ENCODE results near the gene UTF1. TPM values are rescaled to one million over a fixed set of nuclear protein-coding genes. Genes with fewer than 3 reads are reported as not detected.

The UTF1 gene
- total RNA-seq, 1 donor from 2014 or later, result not detected

DNA sequence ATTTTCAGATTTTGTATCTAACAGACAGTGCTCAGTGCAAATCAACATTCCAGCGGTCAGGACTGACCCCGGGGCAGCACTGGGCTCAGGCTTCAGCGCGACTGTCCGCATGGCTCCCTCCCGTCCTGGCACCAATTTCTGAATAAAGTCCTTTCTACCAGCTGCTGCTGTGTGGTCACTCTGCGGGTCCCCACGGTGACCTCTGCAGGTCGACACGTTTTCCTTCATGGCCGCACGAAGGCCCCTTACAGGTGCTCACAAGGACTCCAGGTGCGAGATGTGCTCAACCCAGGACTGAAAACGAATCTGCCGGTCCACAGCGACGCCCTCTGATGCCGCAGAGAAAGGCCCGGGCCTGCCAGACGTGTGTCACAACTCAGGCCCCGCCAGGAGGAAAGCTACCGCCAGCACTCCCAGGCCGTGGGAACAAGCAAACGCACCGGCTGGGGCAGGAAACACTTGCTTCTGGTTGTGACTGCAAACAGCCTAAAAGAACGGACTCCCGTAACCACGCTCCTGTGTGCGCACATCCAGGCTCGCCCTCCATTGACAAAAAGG lies 3.7 kb upstream of the UTF1 start:
- Histone ChIP-seq H3K9me3 (replicated peaks) (no peaks in the 10 kb centered on the region), H3K4me3 (no peak overlapping the region), H3K27ac (replicated peaks) (no peak overlapping the region), H3K4me1 (peaks cover 11% of the 10 kb centered on the region), H3K36me3 (no peaks in the 10 kb centered on the region), H3K27me3 (ENCODE audit: low read depth) (peaks cover 81% of the 10 kb centered on the region)
- intact Hi-C loops (cut with micrococcal nuclease), result no loop called here
- no peak for DNase-seq
- TF ChIP-seq, protein P1, sequence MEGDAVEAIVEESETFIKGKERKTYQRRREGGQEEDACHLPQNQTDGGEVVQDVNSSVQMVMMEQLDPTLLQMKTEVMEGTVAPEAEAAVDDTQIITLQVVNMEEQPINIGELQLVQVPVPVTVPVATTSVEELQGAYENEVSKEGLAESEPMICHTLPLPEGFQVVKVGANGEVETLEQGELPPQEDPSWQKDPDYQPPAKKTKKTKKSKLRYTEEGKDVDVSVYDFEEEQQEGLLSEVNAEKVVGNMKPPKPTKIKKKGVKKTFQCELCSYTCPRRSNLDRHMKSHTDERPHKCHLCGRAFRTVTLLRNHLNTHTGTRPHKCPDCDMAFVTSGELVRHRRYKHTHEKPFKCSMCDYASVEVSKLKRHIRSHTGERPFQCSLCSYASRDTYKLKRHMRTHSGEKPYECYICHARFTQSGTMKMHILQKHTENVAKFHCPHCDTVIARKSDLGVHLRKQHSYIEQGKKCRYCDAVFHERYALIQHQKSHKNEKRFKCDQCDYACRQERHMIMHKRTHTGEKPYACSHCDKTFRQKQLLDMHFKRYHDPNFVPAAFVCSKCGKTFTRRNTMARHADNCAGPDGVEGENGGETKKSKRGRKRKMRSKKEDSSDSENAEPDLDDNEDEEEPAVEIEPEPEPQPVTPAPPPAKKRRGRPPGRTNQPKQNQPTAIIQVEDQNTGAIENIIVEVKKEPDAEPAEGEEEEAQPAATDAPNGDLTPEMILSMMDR (IDR thresholded peaks at IDR 0.05; ENCODE audit: borderline replicate concordance), result no peak

DNA sequence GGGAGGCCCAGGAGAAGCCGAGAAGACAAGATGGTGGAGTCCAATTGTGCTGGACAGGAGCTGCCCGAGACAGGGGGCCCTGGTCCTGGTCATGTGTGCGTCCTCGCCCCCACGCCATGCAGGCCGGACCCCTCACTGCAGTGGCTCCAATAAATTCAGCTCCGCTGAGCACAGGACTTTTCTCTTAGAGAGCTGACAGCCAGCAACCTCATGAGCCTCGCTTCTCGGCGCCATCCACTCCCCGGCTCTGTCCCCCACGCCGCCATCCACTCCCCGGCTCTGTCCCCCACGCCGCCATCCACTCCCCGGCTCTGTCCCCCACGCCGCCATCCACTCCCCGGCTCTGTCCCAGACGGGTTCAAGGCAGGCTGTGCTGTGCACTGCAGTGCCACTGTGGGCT lies 2.8 kb upstream of the UTF1 start:
- DNase-seq, result no peak
- intact Hi-C loops (cut with micrococcal nuclease), result no loop called here
- no peaks in the 10 kb centered on the region for H3K36me3 ChIP-seq
- H3K4me3 ChIP-seq, result no peak overlapping the region
- peaks cover 85% of the 10 kb centered on the region for H3K27me3 ChIP-seq (ENCODE audit: low read depth)
- no peak overlapping the region for H3K27ac ChIP-seq (replicated peaks)
- H3K9me3 ChIP-seq (replicated peaks), result no peaks in the 10 kb centered on the region
- H3K4me1 ChIP-seq, result peaks cover 11% of the 10 kb centered on the region
- TF ChIP-seq, protein P1 (IDR thresholded peaks at IDR 0.05; ENCODE audit: borderline replicate concordance), result no peak

DNA sequence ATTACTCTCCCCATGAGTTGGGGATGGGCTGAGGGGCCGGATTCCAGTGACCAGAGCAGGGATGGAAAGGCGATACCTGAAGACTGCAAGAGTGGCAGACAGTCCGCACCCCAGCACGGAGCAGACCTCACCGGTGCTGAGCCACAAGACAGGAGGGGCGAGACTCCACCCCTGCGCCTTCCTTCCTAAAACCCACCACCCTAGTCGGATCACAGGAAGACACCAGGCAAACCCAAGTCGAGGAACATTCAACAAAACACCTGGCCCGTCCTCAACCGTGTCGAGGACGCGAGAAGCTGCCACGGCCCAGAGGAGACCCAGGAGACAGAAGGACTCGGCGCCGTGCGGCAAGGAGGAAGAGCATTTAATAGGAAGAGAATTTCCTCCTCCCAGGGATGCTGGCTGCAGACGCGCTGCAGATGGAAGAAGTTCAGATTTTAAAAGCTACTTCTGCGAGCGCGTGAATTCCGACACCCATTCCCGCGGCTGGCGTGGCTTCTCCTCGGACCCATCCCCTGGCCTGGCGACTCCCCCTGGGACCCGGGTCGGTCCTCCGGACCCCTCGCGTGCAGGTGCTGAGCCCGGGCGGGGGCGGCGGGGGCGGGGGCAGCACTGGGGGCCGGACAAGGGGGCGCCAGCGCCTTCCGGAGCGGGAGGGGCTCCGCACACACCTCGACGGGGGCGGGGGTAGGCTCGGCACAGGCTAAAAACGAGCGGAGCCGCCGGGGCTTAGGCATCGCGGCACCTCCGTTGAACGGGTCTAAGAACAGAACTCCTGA lies 563 bp upstream of the UTF1 start:
- DNase-seq, result no peak
- H3K27ac ChIP-seq (replicated peaks), result no peak overlapping the region
- H3K4me3 ChIP-seq, result no peak overlapping the region
- H3K27me3 ChIP-seq (ENCODE audit: low read depth), result peaks cover 100% of the 10 kb centered on the region
- H3K36me3 ChIP-seq, result no peaks in the 10 kb centered on the region
- intact Hi-C loops (cut with micrococcal nuclease), result no loop called here
- H3K4me1 ChIP-seq, result peaks cover 11% of the 10 kb centered on the region
- TF ChIP-seq, protein P1 (IDR thresholded peaks at IDR 0.05; ENCODE audit: borderline replicate concordance), result no peak
- no peaks in the 10 kb centered on the region for H3K9me3 ChIP-seq (replicated peaks)

DNA sequence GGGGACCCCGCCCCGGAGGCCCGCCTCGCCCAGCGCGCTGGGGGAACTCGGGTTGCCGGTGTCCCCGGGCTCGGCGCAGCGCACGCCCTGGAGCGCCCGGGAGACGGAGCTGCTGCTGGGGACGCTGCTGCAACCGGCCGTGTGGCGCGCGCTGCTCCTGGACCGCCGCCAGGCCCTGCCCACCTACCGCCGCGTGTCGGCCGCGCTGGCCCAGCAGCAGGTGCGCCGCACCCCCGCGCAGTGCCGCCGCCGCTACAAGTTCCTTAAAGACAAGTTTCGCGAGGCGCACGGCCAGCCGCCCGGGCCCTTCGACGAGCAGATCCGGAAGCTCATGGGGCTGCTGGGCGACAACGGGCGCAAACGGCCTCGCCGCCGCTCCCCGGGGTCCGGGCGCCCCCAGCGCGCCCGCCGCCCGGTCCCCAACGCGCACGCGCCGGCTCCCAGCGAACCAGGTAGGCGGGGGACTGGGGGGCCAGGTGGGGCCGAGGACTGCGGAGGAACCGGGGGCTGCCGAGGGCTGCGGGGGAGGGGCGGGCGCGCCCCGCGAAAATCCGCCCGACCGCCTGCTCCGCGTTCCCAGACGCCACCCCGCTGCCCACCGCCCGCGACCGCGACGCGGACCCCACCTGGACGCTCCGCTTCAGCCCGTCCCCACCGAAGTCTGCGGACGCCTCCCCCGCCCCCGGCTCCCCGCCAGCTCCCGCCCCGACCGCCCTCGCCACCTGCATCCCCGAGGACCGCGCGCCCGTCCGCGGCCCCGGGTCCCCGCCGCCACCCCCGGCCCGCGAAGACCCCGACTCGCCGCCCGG lies 574 bp downstream of the UTF1 start:
- TF ChIP-seq, protein P1 (IDR thresholded peaks at IDR 0.05; ENCODE audit: borderline replicate concordance), result no peak
- H3K4me1 ChIP-seq, result peaks cover 11% of the 10 kb centered on the region
- intact Hi-C loops (cut with micrococcal nuclease), result no loop called here
- H3K4me3 ChIP-seq, result peak overlapping the region; percentile 36
- no peaks in the 10 kb centered on the region for H3K9me3 ChIP-seq (replicated peaks)
- peaks cover 99% of the 10 kb centered on the region for H3K27me3 ChIP-seq (ENCODE audit: low read depth)
- no peak for DNase-seq
- no peaks in the 10 kb centered on the region for H3K36me3 ChIP-seq
- H3K27ac ChIP-seq (replicated peaks), result no peak overlapping the region

DNA sequence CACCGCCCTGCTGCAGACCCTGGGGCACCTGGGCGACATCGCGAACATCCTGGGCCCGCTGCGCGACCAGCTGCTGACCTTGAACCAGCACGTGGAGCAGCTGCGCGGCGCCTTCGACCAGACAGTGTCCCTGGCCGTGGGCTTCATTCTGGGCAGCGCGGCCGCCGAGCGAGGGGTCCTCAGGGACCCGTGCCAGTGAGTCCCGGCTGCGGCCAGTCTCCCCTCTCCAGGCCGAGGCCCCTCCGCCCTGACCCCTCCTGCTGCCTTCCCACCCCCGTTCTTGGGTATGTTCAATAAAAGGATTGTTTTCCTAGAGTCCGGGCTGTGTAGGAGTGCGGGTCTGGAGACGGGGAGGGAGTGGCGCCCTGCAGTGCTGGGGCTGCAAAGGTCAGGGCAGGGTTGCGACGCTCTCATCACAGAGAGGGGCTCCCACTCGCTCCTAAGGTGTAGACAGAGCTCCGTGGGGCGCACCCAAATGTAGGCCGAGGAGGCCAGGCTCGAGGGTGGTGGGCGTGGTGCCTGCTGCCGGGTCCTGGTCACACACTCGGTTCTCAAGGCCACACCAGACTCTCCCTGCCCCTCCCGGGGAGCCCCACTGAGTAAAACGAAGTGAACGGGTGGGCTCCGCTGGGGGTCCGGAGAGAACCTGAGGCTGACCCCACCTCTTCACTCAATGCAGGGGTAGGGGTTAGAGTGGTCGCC lies 1.4 kb downstream of the UTF1 start:
- TF ChIP-seq, protein P1 (IDR thresholded peaks at IDR 0.05; ENCODE audit: borderline replicate concordance), result no peak
- peaks cover 99% of the 10 kb centered on the region for H3K27me3 ChIP-seq (ENCODE audit: low read depth)
- no peak for DNase-seq

More for the DNA sequence above, 1.4 kb downstream of the UTF1 start:
- H3K9me3 ChIP-seq (replicated peaks), result no peaks in the 10 kb centered on the region
- no peak overlapping the region for H3K4me3 ChIP-seq
- H3K27ac ChIP-seq (replicated peaks), result no peak overlapping the region
- intact Hi-C loops (cut with micrococcal nuclease), result no loop called here
- peaks cover 17% of the 10 kb centered on the region for H3K4me1 ChIP-seq
- H3K36me3 ChIP-seq, result no peaks in the 10 kb centered on the region
